ENCODE data around the gene RALY. TPM values are rescaled to one million over a fixed set of nuclear protein-coding genes. Genes with fewer than 3 reads are reported as not detected.

RALY gene
- total and polyA plus RNA-seq, 2 donors (not counting 3 experiments of a cell fraction or from before 2014, with no cell fraction given) = 142 to 146 TPM

DNA sequence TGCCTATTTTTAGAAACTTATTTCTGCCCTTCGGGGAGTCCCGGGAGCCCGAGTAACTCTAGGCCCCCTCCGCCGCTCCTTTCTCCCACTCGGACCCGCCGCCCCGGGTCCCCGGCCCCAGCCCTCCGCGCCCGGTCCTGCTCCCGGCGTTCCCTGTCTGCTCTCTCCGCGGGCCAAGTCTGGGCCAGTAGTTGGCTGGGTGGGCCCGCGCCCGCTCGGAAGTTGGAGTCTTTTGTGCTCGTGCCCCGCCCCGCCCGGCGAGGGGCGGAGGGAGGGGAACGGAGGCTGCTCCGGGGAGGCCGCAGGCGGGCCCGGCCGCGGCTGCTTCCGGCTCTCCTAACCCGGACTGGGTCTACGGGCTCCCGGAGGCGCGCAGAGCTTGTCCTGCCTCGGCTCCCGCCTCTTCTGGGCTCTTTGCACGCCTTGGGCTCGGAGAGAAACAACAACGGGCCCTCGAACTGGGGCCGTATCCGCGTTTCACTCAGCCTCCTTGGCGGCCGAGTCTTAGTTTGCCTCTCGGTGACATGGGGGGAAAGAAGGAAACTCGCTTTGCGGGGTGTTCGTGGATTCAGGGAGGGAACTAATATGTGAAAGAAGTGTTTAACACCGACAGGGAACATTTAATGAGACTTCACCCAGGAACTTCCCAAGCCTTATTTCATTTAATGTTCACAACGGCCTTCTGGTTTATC lies 657 bp downstream of the RALY start:
- peak overlapping the region; percentile 96 to 99 (median 97) for H3K4me3 ChIP-seq (replicated peaks in 1 of 3; ENCODE audit: insufficient read depth in 1 of 3, low read depth in 1 of 3, low read length in 3 of 3)
- H3K9me3 ChIP-seq (replicated peaks; ENCODE audit: control insufficient read depth, insufficient read depth, low read length) = no peaks in the 10 kb centered on the region
- DNase-seq (ENCODE audit: low read depth, low spot score) (peak; percentile 78), FAIRE-seq (peak; percentile 63)
- peak overlapping the region; percentile 86 for H3K27ac ChIP-seq (ENCODE audit: insufficient read depth, low read depth, low read length)
- H3K27me3 ChIP-seq (ENCODE audit: control insufficient read depth in 2 of 2, insufficient read depth in 2 of 2, low read length in 2 of 2) = no peaks in the 10 kb centered on the region
- CTCF ChIA-PET = interaction anchor here (0.8 to 2.9 kb wide), 5 partner anchors 14 to 131 kb away, joined by 3 to 13 read pairs (median 7); no protein-coding TSS in a partner anchor
- POLR2A ChIA-PET = interaction anchor here (1.2 to 2.1 kb wide), 6 partner anchors 41 to 183 kb away, joined by 3 to 13 read pairs (median 4); partner anchors contain the start of genes CHMP4B and EIF2S2
- dilution Hi-C loops (cut with MboI; ENCODE audit: extremely low pct_ligation_motif_present, low sequenced_read_pairs) (no loop called here), intact Hi-C loops (cut with micrococcal nuclease) (loop anchor here (1.0 to 10.0 kb wide), 3 partner anchors 135 to 330 kb away; partner anchors contain the start of genes ACTL10 and C20orf144)
- peak overlapping the region; percentile 39 for H2AFZ ChIP-seq (ENCODE audit: low read depth, low read length)
- peak overlapping the region; percentile 90 for H3K9ac ChIP-seq (replicated peaks; ENCODE audit: extremely low read depth, insufficient read depth, low read length)
- peaks cover 19% of the 10 kb centered on the region for H3K4me1 ChIP-seq (ENCODE audit: control insufficient read depth, extremely low read depth, insufficient read depth, low read length)
- no TSS peak for BruUV-seq (replicated peaks)
- TF ChIP-seq GATA2 (IDR thresholded peaks at IDR 0.05; ENCODE audit: insufficient read depth, insufficient read length, low read depth, low read length) (no peak), POLR2A (IDR thresholded peaks at IDR 0.05; ENCODE audit: low read depth, low read length) (peak; percentile 47), MYC (IDR thresholded peaks at IDR 0.05; ENCODE audit: low read depth, low read length) (no peak)
- TF ChIP-seq, protein P1, sequence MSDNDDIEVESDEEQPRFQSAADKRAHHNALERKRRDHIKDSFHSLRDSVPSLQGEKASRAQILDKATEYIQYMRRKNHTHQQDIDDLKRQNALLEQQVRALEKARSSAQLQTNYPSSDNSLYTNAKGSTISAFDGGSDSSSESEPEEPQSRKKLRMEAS (IDR thresholded peaks at IDR 0.05; ENCODE audit: insufficient read depth, insufficient read length) = peak; percentile 6
- H3K79me2 ChIP-seq (ENCODE audit: control insufficient read depth, insufficient read depth, low read length) = peaks cover 51% of the 10 kb centered on the region
- H3K36me3 ChIP-seq (ENCODE audit: control insufficient read depth in 2 of 2, extremely low read depth in 1 of 2, insufficient read depth in 2 of 2, low read length in 2 of 2) = peaks cover 0 to 2% of the 10 kb centered on the region in 2 experiments
- H4K20me1 ChIP-seq (replicated peaks; ENCODE audit: control insufficient read depth, extremely low read depth, insufficient read depth, low read length) = peaks cover 11% of the 10 kb centered on the region
- peak overlapping the region; percentile 90 for H3K4me2 ChIP-seq (ENCODE audit: insufficient read depth, low read length)
- no peaks in the 10 kb centered on the region for H3K9me1 ChIP-seq (replicated peaks; ENCODE audit: control insufficient read depth, extremely low read depth, insufficient read depth, low read length)

DNA sequence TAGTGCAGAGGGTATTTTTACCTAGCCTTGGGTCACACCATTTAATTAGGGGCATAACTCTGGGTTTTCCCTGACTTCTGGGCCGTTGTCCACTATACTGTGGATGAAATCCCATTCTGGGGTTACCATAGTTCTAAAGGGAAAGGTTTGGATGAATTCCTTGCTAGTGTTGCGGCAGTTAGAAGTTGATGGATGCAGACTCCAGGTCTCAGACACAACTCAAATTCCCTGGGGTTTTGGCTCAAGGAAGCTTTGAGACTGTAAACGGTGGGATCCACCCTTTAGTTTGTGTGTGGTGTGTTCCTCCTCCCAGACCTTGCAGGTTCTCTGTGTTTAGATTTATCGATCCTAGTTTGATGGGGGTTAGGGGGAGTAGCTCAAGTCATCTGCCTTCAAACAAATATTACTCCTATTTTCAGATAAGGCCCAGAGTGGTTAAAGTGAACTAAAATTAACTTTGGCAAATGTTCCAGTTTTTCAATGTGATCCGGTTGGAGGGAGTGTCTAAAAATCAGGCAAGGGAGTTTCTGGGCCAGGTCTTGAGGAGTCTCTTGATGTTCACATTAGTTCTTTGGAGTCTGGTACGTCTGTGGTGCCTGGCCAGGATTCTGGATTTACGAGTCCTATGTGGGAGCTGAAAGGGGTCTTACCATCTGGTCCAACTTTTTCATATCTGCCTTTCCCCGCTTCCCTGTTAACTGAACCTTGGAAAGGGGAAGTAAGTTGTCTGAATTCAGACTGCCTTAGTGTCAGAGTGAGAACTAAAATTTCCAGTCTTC lies 1.5 kb downstream of the RALY start:
- intact Hi-C loops (cut with micrococcal nuclease) = loop anchor here (10.0 kb wide), 1 partner anchor 330 kb away; the partner anchor contains the start of genes ACTL10 and C20orf144
- DNase-seq (ENCODE audit: low read depth, low spot score) (peak; percentile 7), FAIRE-seq (peak; percentile 15)

More for the DNA sequence above, 1.5 kb downstream of the RALY start:
- Histone ChIP-seq H3K9ac (replicated peaks; ENCODE audit: extremely low read depth, insufficient read depth, low read length) (peak overlapping the region; percentile 90), H3K9me3 (replicated peaks; ENCODE audit: control insufficient read depth, insufficient read depth, low read length) (no peaks in the 10 kb centered on the region), H3K4me2 (ENCODE audit: insufficient read depth, low read length) (peak overlapping the region; percentile 90), H3K4me1 (ENCODE audit: control insufficient read depth, extremely low read depth, insufficient read depth, low read length) (peaks cover 19% of the 10 kb centered on the region), H3K27me3 (ENCODE audit: control insufficient read depth in 2 of 2, insufficient read depth in 2 of 2, low read length in 2 of 2) (no peaks in the 10 kb centered on the region), H3K4me3 (replicated peaks in 1 of 3; ENCODE audit: insufficient read depth in 1 of 3, low read depth in 1 of 3, low read length in 3 of 3) (peak overlapping the region; percentile 96 to 99 (median 97)), H3K27ac (ENCODE audit: insufficient read depth, low read depth, low read length) (no peak overlapping the region), H2AFZ (ENCODE audit: low read depth, low read length) (no peak overlapping the region), H4K20me1 (replicated peaks; ENCODE audit: control insufficient read depth, extremely low read depth, insufficient read depth, low read length) (peaks cover 19% of the 10 kb centered on the region), H3K79me2 (ENCODE audit: control insufficient read depth, insufficient read depth, low read length) (peaks cover 60% of the 10 kb centered on the region), H3K9me1 (replicated peaks; ENCODE audit: control insufficient read depth, extremely low read depth, insufficient read depth, low read length) (no peaks in the 10 kb centered on the region), H3K36me3 (ENCODE audit: control insufficient read depth in 2 of 2, extremely low read depth in 1 of 2, insufficient read depth in 2 of 2, low read length in 2 of 2) (peaks cover 0 to 2% of the 10 kb centered on the region in 2 experiments)
- POLR2A ChIA-PET = no interaction called here
- TF ChIP-seq, protein P2, sequence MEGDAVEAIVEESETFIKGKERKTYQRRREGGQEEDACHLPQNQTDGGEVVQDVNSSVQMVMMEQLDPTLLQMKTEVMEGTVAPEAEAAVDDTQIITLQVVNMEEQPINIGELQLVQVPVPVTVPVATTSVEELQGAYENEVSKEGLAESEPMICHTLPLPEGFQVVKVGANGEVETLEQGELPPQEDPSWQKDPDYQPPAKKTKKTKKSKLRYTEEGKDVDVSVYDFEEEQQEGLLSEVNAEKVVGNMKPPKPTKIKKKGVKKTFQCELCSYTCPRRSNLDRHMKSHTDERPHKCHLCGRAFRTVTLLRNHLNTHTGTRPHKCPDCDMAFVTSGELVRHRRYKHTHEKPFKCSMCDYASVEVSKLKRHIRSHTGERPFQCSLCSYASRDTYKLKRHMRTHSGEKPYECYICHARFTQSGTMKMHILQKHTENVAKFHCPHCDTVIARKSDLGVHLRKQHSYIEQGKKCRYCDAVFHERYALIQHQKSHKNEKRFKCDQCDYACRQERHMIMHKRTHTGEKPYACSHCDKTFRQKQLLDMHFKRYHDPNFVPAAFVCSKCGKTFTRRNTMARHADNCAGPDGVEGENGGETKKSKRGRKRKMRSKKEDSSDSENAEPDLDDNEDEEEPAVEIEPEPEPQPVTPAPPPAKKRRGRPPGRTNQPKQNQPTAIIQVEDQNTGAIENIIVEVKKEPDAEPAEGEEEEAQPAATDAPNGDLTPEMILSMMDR (IDR thresholded peaks at IDR 0.05; ENCODE audit: extremely low read depth in 1 of 2, insufficient read depth in 1 of 2, low read depth in 1 of 2, low read length in 2 of 2) = no peak
- no peak for TF ChIP-seq GATA2 (IDR thresholded peaks at IDR 0.05; ENCODE audit: insufficient read depth, insufficient read length, low read depth, low read length)
- CTCF ChIA-PET = interaction anchor here (0.6 to 2.9 kb wide), 6 partner anchors 27 to 132 kb away, joined by 3 to 11 read pairs (median 3); no protein-coding TSS in a partner anchor
- BruUV-seq (replicated peaks) = TSS peak; percentile 42
- dilution Hi-C loops (cut with MboI; ENCODE audit: extremely low pct_ligation_motif_present, low sequenced_read_pairs) = no loop called here

All from endothelial cell of umbilical vein (primary cell).